GM21619 (cell line): Measurements from ENCODE around the gene PCK2.

ENCODE experiments used
- ATAC-seq: cut with Tn5 transposase; IDR thresholded peaks from one replicate; pipeline ENCODE4 v1.9.1; 2021; ENCODE audit not compliant: unreplicated experiment

PCK2 gene

GRCh38 chr14:24060984-24061913, 32.9 kb upstream of the PCK2 start:
- ATAC-seq: no peak

DNA sequence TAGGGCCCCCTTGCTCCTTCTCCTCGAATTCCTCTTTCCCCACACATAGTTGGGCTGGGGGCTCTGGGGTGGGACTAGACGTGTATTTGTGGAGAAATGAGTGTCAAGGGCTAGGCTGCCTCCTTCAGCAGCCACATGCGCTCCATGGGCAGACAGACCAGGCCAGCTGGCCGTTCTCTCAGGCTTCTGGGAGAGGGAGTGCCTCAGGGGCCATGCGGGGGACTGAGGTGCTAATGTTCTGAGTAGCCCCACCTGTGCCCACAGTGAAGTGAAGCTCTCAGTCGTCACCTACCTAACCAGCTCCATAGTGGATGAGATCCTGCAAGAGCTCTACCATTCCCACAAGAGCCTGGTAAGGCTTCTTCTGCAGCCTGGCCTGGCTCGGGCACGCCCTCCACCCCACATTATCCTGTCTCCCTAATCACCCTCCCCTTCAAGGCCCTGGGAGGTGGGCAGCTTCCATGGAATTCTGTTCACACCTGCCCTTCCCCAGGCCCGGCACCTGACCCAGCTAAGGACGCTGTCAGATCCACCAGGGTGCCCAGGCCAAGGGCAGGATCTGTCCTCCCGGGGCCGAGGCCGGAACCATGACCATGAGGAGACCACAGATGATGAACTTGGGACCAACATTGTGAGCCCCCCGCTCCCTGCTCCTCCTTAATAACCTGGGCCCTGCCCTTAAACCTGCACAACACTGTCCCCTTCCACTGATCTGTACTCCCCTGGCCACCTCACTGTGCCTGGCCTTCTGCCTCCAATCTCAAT, 31.7 kb upstream of the PCK2 start:
- no peak for ATAC-seq

DNA sequence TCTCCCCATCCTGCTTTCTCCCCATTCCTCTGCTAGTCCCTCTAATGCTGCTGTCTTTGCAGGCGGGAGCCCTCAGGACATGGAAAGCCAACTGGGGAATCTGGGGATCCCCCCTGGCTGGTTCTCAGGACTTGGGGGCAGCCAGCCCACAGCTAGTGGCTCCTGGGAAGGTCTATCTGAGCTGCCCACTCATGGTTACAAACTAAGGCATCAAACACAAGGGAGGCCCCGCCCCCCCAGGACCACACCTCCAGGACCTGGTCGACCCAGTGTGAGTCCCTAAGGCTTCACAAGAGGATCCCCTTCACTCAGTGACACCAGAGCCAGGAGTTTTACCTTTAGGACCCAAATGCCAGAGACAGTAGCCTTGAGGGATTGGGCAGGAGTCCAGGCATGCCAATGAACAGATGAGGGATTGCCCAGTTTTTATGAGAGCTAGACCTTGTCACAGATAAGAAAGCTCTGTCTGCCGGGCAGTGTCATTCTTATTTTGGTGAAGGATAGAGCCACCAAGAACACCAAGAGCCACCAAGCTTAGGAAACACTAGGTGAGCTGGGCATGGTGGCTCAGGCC, 30.8 kb upstream of the PCK2 start:
- ATAC-seq: no peak

- ATAC-seq: no peak
Observed at GRCh38 chr14:24064091-24064795, 29.9 kb upstream of the PCK2 start.

DNA sequence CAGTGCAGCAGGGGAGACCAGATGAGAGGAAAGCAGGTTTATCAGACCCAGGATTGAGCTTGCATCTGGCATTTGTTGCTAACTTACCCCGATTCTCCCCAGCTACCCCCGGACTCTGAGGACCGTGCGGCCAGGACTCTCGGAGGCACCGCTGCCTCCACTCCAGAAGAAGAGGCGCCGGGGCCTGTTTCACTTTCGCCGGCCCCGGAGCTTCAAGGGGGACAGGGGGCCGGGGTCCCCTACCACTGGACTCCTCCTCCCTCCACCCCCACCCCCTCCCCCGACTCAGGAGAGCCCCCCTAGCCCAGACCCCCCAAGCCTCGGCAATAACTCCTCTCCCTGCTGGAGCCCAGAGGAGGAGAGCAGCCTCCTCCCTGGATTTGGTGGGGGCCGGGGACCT, 29.3 kb upstream of the PCK2 start:
- ATAC-seq: no peak

GRCh38 chr14:24065408-24065807, 28.7 kb upstream of the PCK2 start:
- ATAC-seq: no peak

DNA sequence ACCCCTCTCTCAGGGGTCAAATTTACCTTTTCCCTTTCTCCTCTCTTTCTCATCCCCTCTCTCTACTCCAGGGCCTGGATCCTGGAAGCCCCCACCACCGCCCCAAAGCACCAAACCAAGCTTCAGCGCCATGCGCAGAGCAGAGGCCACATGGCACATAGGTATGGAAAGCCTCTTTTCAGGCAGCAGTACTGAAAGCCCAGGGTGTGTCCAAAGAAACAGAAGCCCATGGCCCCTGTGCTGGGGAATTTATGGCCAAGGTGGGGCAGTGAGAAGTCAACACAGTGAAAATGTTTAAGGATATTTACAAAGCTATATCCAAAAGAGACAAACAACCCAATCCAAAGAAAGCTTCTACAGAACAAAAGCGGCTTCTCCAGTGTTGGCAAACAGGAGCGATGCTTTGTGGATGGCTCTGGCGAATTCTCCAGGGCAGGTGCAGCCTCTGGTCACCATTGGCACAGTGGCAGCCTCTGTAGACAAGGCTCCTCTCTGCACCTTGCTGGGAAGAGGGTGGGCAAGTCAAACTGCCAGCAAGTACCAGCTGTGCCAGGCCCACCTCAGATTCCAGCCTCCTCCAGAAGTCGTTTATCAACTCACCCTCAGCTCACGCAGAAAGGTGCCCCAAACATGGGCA, 27.5 kb upstream of the PCK2 start:
- ATAC-seq: no peak

DNA sequence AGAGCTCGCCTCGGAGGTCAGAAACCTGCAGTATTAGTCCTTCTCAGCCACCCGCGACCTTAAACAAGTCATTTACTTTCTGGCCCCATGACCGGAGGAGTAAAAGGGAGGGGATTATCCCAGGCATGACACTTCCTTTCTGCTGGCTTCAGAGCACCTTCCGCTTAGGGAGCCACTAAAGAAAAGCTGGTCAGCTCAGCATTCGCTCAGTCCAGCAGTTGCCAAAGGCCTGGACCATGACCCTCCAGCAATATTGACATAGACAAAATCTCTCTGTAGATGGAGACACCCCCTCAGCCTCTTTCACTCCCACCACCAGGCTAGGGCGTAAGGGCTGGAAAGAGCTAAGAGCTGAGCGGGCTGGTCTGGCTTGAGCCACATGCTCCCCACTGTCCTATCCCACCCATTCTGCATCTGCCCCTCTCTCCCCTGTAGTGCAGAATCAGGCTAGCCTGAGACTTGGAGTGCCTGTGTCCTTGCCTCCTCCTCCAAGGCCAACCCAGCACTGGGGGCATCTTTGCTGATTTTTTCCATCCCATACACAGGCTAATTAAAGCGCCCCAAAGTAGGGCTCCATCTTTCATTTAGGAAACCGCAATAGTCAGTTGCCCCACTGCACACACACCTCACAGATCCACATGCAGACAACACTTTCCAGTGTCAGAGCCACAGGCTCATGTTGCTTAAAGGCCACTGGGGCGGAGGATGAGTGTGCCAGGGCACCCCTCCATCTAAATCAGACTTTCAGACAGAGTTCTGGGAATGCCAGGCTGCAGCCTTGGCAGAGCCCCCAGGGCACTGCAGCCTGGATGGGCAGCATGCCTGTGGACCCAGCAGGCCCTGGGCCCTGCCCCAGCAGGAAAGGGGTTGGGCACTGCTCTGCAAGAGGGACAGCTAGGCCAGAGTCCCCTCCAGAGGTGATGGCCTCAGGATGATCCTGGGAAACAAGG, 26.7 kb upstream of the PCK2 start:
- ATAC-seq: no peak

DNA sequence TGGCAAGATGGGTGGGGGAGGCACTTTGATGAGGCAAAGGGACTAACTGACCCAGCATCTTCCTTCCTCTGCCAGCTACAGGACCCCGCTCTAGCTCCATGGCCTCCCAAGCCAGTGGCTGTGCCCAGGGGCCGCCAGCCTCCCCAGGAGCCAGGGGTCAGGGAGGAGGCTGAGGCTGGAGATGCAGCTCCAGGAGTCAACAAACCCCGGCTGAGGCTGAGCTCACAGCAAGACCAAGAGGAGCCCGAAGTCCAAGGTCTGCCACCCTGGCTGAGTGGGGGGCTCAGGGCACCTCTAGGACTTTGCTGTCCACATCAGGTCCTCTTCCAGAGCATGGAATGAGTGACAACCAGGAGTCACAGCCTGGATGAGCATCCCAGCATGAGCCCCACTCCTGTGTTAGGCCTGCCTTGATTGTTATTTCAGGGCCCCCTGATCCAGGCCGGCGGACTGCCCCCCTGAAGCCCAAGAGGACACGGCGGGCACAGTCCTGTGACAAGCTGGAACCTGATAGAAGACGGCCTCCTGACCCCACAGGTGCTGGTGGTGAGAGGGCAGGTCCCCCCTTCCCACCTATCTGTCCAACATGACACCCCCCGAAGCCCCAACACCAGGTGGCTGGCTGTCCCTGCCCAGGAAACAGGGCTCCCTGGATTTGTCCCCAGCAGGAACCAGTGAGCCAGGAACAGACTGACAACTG, 25.2 kb upstream of the PCK2 start:
- ATAC-seq: no peak

DNA sequence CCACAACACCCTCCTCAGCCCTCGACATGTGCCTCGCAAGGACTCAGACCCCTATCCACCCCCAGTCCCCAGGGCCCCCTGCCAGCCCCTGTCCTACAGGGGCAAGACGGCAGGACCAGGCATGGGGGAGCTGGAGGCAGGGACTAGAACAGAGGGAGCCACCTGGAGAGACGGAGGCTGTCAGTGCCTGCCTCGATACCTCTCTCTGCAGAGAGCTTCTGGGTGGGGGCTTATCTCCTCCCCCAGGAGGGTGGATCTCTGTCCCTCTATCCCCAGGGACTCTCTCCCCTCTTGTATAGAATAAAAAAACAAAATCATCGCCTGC, 24.7 kb upstream of the PCK2 start:
- ATAC-seq: no peak

DNA sequence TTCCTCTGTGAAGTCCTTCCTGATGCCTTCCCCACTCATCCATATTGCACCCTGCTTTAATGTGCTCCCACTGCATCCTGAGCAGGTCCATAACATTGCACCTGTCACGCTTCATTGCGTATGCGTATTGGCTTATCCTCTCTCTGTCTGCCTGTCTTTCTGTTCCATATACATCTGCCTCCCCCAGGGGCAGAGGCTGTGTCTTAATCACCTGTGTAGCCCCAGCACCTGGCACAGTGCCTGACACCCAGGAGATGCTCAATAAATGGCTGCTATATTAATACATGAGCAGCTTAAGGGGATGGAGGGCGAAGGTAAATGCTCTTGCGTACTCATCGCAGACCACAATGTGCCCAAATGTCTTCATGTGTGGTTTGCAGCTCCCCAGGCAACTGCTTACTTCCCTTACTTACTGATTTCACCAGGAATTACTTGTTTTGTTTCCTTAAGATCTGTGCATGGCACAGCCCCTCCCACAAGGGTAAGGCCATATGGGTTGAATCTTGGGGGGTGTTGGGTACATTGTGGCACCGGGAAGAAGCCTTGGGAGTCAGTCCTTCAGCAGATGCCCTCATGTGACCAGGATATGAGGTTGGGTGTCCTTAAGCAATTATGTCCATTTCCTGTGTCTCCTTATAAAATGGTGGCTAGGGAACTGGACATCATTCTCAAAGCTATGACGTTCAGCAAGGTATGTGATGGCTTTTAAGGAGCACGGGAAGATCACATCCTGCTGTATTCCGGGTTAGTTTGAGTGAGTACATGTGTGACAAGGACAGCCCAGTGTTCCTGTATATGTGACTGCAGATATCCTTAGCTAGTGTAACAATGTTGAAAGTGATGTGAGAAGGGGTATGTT, 23.6 kb upstream of the PCK2 start:
- ATAC-seq: no peak

DNA sequence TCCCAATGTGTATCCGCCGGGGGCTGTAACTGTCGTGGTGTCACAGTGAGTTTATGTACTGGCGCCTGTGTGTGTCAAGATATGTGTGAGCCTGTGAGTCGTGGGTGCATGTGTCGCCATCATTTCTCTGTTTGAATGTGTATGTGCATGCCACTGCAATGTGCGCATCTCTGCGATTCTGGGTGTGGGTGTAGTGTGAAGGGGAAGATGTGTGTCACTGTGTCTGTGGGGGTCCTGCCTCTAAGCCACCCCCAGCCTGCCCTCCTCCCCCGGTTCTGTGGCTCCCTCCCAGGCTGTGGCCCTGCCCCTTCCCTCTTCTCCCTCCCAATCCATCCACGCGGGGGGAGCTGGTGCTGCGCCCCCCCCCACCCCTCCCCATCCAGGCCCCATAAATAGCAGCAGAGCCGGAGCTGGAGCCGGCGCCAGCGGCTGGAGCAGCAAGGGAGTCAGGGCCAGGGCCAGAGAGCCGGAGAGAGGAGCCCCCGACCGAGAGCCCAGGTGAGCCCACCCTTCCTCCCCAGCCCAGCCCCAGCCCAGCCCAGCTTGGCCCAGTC, 22.9 kb upstream of the PCK2 start, which contains the start of gene CPNE6:
CPNE6 (plus strand) TSS at position 419 of the 554 bp plus-strand sequence. CDS start 1,375 bp downstream, outside the sequence.
- no peak for ATAC-seq

- no peak for ATAC-seq
Observed at GRCh38 chr14:24071836-24072430, 22.2 kb upstream of the PCK2 start.

DNA sequence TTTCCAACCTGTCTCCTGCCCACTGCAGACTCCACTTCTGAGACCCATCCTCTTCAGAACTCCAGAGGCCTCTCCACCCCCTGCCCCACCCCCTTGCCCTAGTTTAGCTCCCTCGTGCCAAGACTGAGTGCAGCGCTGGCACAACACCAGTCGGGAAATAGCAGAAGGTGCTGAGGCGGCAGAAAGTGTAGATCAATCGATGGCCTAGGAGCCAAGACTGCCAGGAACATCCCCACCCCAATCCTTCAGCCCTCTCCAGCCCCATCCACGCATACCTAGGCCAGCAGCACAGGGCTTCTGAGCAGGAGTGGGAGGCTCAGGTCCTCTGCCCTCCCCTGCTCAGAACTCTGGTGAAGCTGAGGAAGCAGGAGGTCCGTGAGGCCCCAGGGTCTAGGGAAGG, 21.7 kb upstream of the PCK2 start:
- no peak for ATAC-seq

- no peak for ATAC-seq
Observed at GRCh38 chr14:24072881-24073877, 20.9 kb upstream of the PCK2 start.
